Suppressor macrophage treated with lipopolysaccharide for 1 hour (primary cell): ENCODE data around the gene RANBP3.

Experiments used
- DNase-seq, 3 donors: peaks; one replicate each; pipeline ENCODE4 v3.0.0-alpha.2; 2020 to 2022

Gene RANBP3

DNA sequence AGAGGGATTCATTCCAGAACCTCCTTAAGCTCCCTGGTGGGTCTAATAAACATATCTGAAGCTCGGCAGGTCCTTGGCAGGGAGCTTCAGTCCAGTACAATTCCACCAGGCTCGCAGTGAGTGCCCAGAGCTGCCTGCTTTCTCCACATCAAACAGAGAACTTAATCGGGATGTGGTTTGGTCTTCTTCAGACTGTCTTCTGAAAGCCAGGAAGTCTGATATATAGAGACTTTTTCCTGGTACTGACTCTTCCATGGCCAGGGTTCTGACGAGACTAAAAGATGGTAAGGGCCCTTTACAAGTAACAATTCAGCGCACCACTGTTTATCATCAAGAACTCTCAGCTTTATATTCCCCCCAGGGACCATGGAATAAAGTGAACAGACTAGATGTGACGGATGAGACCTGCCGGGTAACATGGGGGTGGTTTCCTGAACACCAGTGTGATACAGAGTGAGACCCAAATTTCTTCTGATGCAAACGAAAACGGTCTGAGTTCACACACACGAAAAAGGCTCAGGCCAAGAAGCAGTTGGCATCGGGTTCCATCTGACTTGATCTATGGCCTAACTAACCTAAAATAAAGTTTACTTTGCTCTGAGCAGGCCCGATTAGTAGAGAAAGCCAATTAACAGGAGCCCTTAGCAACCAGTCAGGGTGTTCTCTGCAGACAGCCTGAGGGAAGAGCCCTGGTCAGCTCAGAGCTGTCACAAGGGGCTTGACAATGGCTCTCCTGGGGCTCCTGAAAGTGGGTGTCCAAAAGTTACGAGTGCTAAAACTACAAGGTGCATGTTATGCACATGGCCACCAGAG lies 29.0 kb downstream of the RANBP3 start:
- no peak for DNase-seq

DNA sequence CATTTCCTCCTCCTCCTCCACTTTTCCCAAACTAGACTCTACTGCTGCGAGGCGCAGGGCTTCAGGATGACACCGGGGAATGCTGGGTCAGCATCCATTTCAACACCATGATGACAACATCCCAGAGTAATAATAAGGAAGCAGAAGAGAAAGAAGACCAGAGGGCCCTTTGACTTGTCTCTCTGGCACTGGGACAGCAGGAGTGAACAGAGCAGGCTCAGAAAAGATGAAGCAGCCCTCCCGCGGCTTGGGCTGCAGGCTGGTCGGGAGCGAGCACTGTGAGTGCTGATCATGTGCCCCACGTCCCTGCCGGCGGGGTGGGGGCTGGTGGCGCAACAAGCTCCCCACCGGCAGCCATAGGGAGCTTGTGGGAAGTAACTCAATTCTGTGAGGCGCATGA lies 30.5 kb downstream of the RANBP3 start:
- DNase-seq, result peak; percentile 80 to 90 (median 89)

- DNase-seq, result peak; percentile 40 to 45 (median 41)
Measured at GRCh38 chr19:5943623-5944022, 34.3 kb downstream of the RANBP3 start.

- no peak for DNase-seq
Measured at GRCh38 chr19:5943045-5943444, 34.9 kb downstream of the RANBP3 start.

- DNase-seq, result no peak
Measured at GRCh38 chr19:5941673-5942072, 36.3 kb downstream of the RANBP3 start.

DNA sequence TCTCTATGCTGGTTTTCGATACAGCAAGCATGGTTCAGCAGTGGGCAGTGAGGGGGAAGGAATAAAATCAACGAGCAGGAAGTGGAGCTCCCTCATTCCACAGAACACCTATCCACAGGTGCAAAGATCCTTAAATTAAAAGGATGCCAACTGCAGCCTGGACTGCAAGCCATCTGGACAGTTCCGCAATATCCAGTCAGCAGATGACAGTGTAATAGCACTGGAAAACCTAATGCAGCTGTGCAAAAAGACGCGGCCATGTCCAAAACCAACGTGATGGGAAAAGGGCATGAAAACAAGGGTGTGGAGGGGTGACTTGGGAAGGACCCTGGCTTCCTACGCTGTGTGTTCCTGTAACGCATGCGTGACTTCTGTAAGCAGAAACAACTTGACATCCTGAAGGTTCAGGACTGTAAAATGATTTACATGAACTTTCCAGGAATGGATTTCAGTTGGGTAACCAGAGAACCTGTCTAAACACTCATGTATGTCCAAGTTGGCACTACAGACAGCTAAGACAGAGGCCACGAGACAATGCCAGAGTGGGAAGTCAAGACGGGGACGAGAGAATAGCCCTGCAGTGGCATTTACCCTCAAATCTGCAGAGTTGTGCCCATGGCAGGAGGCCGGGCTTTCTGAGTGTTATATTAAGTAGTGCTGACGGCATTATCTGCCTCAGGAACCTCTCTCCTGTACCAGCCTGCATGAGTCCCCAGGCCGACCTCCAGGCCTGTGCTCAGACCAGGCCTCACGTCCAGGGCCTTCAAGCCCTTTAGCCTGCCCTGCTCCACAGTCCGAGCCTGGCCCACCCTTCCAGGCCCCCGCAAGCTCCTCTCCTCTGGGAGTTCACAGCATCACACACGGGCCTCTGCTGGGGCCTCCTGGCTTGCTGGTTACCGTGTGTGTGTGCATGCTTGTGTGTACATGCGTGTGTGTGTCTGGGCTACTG lies 37.4 kb downstream of the RANBP3 start:
- no peak for DNase-seq

- DNase-seq, result no peak
Measured at GRCh38 chr19:5937550-5937949, 40.4 kb downstream of the RANBP3 start.

DNA sequence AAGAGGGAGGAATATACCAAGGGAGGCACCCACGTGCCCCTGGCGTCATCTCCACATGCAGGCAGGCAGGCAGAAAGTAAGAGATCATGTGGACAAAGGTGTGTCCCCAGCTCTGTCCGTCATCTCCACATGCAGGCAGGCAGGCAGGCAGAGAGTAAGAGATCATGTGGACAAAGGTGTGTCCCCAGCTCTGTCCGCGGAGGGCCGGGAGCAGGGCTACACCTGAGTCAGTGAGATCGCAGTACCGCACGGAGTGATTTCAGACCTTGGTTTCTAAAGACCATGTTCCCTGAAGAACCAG lies 41.7 kb downstream of the RANBP3 start:
- no peak for DNase-seq

GRCh38 chr19:5935473-5936291 lies 42.3 kb downstream of the RANBP3 start:
- DNase-seq, result no peak

GRCh38 chr19:5934774-5935472 lies 43.0 kb downstream of the RANBP3 start:
- DNase-seq, result no peak

DNA sequence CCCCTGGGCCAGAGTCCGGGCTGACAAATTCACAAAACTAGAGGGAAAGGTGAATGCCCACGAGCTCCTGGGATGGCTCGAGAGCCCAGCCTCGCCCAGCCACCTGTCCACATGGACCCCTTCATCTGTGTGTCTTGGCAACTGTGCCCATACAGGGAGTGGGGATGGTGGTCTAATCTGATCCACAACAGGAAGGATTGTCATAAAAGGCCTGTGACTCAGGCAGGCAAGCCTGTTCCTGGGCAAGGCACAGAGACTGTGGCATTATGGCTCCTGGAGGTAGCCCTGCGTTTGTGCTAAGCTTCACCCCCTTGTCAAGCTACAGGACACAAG lies 43.9 kb downstream of the RANBP3 start:
- no peak for DNase-seq

GRCh38 chr19:5933391-5934068 lies 44.4 kb downstream of the RANBP3 start:
- DNase-seq, result no peak

DNA sequence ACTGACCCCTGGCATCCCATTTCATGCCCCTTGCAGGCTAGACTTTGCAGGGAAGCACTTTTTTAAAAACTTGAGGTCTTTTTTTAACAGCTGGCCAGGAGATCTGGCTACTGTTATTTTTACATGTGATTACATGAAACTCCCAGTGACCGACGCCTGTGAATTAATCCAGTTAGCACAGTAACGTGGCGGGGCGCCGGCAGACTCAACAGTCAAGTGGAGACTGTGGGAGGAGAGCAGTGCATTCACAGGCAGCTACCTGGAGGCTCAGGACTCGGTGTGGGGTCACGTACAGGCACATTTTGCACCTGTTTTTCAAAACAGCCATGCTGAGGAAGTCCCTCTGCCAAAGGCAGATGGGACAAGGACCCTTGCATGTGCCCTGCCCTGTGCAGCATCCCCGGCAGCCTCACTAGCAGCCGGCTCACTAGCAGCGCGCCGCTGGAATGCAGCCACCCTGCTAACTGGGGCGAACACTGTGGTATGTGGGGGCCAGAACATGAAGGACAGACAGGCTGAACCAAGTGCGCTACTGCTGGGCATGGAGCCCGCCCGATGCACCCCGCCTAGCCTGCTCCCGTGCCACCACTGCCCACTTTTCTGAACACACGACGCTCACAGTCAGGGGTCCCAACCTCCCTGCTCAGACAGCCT lies 45.2 kb downstream of the RANBP3 start:
- no peak for DNase-seq

DNA sequence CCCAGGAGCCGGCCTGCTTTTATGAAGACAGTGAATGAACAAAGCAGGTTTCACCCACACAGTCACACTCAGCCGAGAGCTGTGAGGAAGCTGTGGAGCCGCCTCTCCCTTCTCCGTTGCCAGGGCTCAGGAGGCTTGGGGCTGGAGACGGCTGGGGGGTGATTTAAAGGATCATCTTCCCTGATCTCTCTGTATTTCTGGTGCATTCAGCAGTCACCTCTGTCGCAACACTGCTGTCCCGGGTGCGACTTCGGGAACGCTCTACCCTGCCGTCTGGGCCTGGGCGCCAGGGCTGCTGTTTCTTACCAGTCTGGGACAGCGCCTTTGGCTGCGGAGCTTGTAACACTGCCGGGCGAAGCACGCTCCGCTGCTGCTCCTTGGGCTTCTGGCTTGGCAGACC lies 45.8 kb downstream of the RANBP3 start:
- DNase-seq, result no peak

GRCh38 chr19:5931251-5931650 lies 46.7 kb downstream of the RANBP3 start:
- DNase-seq, result no peak

DNA sequence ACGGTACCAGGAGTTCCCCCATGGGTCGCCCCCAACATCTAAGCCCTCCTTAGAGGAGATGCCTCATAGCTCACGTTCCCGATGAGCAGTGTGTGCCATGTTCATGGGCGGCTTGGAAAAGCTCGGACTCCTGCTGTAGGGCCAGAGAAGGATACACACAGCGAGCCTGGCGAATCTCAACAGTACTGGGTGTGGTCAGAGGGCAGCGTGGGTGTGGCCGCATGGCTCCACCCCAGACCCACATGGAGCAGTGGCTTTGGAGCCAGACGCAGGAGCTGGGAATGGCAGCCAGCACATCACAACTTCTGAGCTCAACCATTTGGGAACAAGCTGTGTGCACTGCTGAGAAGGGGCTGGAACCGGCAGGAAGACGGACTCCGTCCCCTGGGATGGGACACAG lies 48.3 kb downstream of the RANBP3 start:
- DNase-seq, result no peak

DNA sequence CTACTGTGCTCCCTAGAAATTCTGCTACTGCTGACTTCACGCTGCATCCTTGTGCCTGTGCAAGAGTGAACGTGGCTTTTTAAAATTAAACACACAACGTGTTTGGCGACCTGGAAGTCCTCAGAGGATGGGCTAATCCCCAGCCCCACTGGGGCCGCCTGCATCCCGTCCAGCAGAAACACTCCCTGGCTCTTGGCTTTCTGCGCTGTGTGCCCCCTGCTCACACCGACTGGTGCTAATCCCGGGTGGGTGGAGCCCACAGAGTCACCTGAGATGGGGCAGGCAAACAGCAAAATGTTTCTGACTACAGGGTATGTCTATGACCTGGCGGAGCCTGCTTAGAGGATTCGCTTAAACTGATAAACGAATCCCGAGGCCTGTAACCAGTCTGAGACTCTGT lies 48.8 kb downstream of the RANBP3 start:
- DNase-seq, result no peak

DNA sequence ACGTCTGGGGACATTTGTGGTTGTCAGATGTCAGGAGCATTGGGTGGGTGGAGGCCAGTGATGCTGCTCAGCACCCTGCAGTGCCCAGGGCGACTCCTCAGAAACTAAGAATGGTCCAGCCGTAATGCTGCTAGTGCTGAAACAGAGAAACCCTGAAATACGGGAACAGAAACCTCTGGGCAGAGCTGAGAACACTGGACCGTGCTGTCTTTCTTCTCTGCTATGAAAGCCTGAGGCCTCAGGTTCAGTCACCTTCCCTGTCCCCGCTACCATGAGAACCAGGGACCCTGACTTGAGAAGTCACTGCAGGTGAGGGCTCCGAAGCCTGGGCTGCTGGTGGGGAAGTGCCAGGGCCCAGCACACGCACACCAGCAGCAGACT lies 50.5 kb downstream of the RANBP3 start:
- no peak for DNase-seq

DNA sequence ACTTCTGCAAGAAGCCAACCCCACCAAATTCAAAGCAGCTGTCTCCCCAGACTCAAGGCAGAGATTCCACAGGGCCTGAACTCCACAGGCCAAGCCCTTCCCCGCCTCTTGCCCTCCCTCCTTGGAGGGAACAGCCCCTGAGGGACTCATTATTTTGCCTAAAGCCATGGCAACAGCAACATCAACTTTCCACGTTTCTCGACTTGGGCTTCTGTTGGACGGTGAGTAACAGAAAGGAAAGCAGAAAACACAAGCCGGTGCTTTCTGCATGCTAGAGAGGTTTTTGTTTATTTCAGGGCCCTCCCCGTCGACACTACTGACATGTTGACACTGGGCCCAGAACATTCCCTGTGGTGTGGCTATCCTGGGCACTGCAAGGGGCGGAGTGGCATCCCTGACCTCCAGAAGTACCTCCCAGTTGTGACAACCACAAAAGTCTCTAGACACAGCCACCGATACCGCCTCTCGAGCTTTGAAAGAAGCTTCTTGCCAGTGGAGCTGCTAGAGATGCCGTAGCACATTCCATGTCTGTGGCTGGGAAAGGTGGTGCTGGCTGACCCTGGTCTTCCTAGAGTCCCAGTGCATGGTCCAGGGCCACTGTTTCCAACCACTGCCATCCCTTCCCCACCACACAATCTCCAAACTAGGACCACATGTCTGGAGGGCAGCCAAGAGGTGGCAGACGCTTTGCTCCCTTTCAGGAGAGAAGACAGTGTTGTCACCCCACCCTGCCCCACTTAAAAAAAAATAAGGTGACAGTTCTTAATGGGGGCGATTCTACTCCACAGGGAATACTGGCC lies 51.1 kb downstream of the RANBP3 start:
- DNase-seq, result no peak

- DNase-seq, result no peak
Measured at GRCh38 chr19:5925830-5926427, 52.0 kb downstream of the RANBP3 start.
